Stimulated activated CD8-positive, alpha-beta memory T cell treated with anti-CD3 and anti-CD28 coated beads, Interleukin-4, amount 100 ng/mL, for 24 hours (primary cell): ENCODE data around the gene RPL36.
A peak's percentile ranks its signal among the peaks of the same experiment; 100 is the strongest.
"Not testable (repeated sequence)": the region's sequence is repeated elsewhere in the genome, so short reads cannot be mapped to it uniquely, and the experiment has no call there.

ENCODE experiments used
- DNase-seq: peaks from one replicate; pipeline ENCODE4 v3.0.0-alpha.2; 2020; ENCODE audit warnings: low read depth

Gene RPL36

GRCh38 chr19:5674714-5675113, 15.4 kb upstream of the RPL36 start:
- no peak for DNase-seq

GRCh38 chr19:5676105-5676771, 13.9 kb upstream of the RPL36 start:
- DNase-seq: no peak

- no peak for DNase-seq
These were observed 13.4 kb upstream of the RPL36 start for GRCh38 chr19:5676772-5677105.

GRCh38 chr19:5677136-5677535, 13.0 kb upstream of the RPL36 start:
- no peak for DNase-seq

GRCh38 chr19:5677580-5677979, 12.5 kb upstream of the RPL36 start:
- no peak for DNase-seq

- DNase-seq: no peak
These were observed 11.9 kb upstream of the RPL36 start for GRCh38 chr19:5678071-5678718.

GRCh38 chr19:5679289-5680083, 10.6 kb upstream of the RPL36 start:
- no peak for DNase-seq

GRCh38 chr19:5680084-5680436, 10.0 kb upstream of the RPL36 start:
- DNase-seq: no peak

GRCh38 chr19:5680437-5681368, 9.4 kb upstream of the RPL36 start, which contains the start of the genes HSD11B1L and MICOS13:
HSD11B1L (plus strand) TSS chr19:5681027; CDS start chr19:5684833, 3,806 bp downstream.
MICOS13 (minus strand) TSS chr19:5680516; CDS start chr19:5680486, 30 bp downstream.
- peak; percentile 95 for DNase-seq

- no peak for DNase-seq
These were observed 8.5 kb upstream of the RPL36 start for GRCh38 chr19:5681391-5682106.

- no peak for DNase-seq
These were observed 8.0 kb upstream of the RPL36 start for GRCh38 chr19:5682107-5682482.

- no peak for DNase-seq
These were observed 6.8 kb upstream of the RPL36 start for GRCh38 chr19:5683177-5683886.

GRCh38 chr19:5684694-5685430, 5.2 kb upstream of the RPL36 start:
- DNase-seq: no peak

- no peak for DNase-seq
These were observed 3.8 kb upstream of the RPL36 start for GRCh38 chr19:5686326-5686646.

- peak; percentile 100 for DNase-seq
These were observed 3.3 kb upstream of the RPL36 start for GRCh38 chr19:5686647-5687359.

- DNase-seq: no peak
These were observed 2.5 kb upstream of the RPL36 start for GRCh38 chr19:5687360-5688198.

GRCh38 chr19:5688262-5688881, 1.7 kb upstream of the RPL36 start:
- DNase-seq: not testable (repeated sequence)
